ENCODE data around the gene PTMA. TPM values are rescaled to one million over a fixed set of nuclear protein-coding genes. Genes with fewer than 3 reads are reported as not detected.
A peak's percentile ranks its signal among the peaks of the same experiment; 100 is the strongest.

Gene PTMA
- total RNA-seq, 1 experiment from 2014 or later = 1,625 TPM

DNA sequence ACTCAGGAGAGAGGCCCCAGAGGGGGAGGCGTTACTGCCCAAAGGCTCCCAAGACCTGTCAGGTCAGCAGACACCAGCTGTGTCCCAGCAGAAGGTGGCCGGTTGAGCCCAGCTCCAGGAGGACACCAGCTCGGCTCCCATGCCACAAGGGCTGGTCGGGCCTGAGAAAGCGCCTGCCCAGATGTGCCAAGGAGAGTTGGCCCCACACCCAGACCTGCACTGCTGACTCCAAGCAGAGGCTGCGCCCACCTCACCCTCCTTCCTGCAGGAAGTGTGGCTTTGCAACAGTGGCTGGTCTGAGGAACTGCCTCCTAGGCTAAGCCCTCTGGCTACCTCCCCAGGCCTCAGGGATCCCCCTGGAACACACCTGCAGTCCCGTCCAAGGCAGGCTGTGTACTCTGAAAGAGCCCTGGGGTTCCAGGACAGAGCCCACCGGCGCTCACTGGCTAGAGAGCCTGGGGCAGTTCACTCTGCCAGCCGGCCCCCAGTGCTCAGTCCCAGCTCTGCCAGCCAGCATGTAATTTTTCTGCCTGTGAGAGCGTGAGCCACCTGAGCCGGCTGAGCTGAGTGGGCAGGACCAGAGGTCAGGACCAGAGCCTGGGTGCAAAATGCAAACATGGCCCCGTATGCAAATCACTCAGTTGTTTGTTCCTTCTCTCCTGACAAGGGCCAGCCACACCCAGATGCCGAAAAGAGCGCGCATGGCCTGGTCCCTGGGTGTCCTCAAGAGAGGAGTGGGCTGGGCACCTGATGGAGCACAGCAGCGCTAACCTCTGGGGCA, 36.9 kb upstream of the PTMA start:
- Histone ChIP-seq H3K27ac (ENCODE audit: low read length) (no peak overlapping the region), H4K20me1 (ENCODE audit: low read length) (no peaks in the 10 kb centered on the region)

DNA sequence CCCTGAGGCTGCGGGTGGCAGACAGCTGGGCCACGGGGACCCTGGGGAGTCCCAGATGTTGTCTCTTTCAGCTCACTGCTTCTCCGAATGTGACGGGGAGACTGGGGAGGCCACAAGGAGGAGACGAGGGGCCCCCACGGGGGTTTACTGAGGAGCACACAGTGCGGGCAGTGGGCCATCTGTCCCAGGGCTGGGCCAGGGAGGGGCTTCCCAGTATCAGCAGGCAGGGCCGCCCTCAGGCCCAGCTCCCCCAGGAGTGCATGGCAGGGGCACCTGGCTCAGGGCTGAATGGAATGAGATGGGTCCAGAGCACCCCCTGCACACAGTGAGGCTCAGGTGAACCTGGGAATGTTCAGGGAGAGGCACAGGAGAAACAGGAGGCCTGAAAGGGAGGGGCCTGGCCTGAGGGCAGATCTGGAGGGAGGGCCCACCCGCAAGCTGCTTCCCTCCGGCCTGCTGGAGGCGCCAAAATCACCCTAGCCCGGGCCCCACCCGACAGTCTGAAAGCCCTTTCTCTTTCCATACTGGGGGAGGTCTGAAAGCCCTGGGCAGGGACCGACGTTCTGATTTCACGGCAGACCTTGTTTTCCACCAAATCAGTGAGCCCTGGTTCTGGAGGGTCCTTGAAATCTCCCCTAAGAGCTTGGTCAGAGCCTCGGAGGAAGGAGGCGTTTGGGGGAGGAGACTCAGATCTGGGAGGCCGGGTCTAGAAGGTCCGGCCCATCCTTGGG, 35.5 kb upstream of the PTMA start:
- H3K9ac ChIP-seq (ENCODE audit: low read length) = no peak overlapping the region
- no peak for DNase-seq
- no peaks in the 10 kb centered on the region for H3K79me2 ChIP-seq (ENCODE audit: low read length)
- H2AFZ ChIP-seq (ENCODE audit: low read length) = no peak overlapping the region
- intact Hi-C loops (cut with micrococcal nuclease) = no loop called here
- BruUV-seq (replicated peaks) = no TSS peak
- no peaks in the 10 kb centered on the region for H3K27me3 ChIP-seq (ENCODE audit: low read length)
- CTCF ChIA-PET = interaction anchor here (1.2 kb wide), 1 partner anchor 61 kb away, joined by 3 read pairs; no protein-coding TSS in a partner anchor
- no peaks in the 10 kb centered on the region for H3K9me3 ChIP-seq (ENCODE audit: low read length)
- H3K4me3 ChIP-seq (ENCODE audit: low read length) = no peak overlapping the region
- H3K9me2 ChIP-seq (replicated peaks; ENCODE audit: low read length) = no peaks in the 10 kb centered on the region
- no peak overlapping the region for H3K27ac ChIP-seq (ENCODE audit: low read length)
- no peaks in the 10 kb centered on the region for H3K36me3 ChIP-seq (ENCODE audit: low read depth, low read length)
- H3K4me1 ChIP-seq (ENCODE audit: insufficient read depth, low read length) = peaks cover 6% of the 10 kb centered on the region
- no peak for ATAC-seq
- no peaks in the 10 kb centered on the region for H3F3A ChIP-seq (ENCODE audit: low read length, unreplicated experiment)
- TF ChIP-seq, protein P1, sequence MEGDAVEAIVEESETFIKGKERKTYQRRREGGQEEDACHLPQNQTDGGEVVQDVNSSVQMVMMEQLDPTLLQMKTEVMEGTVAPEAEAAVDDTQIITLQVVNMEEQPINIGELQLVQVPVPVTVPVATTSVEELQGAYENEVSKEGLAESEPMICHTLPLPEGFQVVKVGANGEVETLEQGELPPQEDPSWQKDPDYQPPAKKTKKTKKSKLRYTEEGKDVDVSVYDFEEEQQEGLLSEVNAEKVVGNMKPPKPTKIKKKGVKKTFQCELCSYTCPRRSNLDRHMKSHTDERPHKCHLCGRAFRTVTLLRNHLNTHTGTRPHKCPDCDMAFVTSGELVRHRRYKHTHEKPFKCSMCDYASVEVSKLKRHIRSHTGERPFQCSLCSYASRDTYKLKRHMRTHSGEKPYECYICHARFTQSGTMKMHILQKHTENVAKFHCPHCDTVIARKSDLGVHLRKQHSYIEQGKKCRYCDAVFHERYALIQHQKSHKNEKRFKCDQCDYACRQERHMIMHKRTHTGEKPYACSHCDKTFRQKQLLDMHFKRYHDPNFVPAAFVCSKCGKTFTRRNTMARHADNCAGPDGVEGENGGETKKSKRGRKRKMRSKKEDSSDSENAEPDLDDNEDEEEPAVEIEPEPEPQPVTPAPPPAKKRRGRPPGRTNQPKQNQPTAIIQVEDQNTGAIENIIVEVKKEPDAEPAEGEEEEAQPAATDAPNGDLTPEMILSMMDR (conservative IDR thresholded peaks at IDR 0.05; ENCODE audit: low read depth, low read length) = peak; percentile 34; the same call in 1 of the 2 replicates
- no peak for TF ChIP-seq EZH2 (IDR thresholded peaks at IDR 0.05; ENCODE audit: low read length, unreplicated experiment)
- POLR2A ChIA-PET (ENCODE audit: unreplicated experiment) = no interaction called here
- no peaks in the 10 kb centered on the region for H4K20me1 ChIP-seq (ENCODE audit: low read length)
- no peak overlapping the region for H3K4me2 ChIP-seq (ENCODE audit: low read length)

More for the DNA sequence above, 36.9 kb upstream of the PTMA start:
- intact Hi-C loops (cut with micrococcal nuclease) = no loop called here
- ATAC-seq (no peak), DNase-seq (no peak)
- Histone ChIP-seq H3K36me3 (ENCODE audit: low read depth, low read length) (no peaks in the 10 kb centered on the region), H3K9me3 (ENCODE audit: low read length) (no peaks in the 10 kb centered on the region), H3F3A (ENCODE audit: low read length, unreplicated experiment) (no peaks in the 10 kb centered on the region), H3K79me2 (ENCODE audit: low read length) (no peaks in the 10 kb centered on the region), H2AFZ (ENCODE audit: low read length) (no peak overlapping the region), H3K4me3 (ENCODE audit: low read length) (no peak overlapping the region), H3K27me3 (ENCODE audit: low read length) (no peaks in the 10 kb centered on the region), H3K4me2 (ENCODE audit: low read length) (no peak overlapping the region), H3K9me2 (replicated peaks; ENCODE audit: low read length) (no peaks in the 10 kb centered on the region), H3K9ac (ENCODE audit: low read length) (no peak overlapping the region), H3K4me1 (ENCODE audit: insufficient read depth, low read length) (peaks cover 18% of the 10 kb centered on the region)
- TF ChIP-seq EZH2phosphoT487 (IDR thresholded peaks at IDR 0.05; ENCODE audit: borderline replicate concordance, low read length) = no peak
- ChIA-PET POLR2A (ENCODE audit: unreplicated experiment) (no interaction called here), CTCF (interaction anchor here (0.6 kb wide), 1 partner anchor 27 kb away, joined by 6 read pairs; no protein-coding TSS in a partner anchor)
- no TSS peak for BruUV-seq (replicated peaks)

DNA sequence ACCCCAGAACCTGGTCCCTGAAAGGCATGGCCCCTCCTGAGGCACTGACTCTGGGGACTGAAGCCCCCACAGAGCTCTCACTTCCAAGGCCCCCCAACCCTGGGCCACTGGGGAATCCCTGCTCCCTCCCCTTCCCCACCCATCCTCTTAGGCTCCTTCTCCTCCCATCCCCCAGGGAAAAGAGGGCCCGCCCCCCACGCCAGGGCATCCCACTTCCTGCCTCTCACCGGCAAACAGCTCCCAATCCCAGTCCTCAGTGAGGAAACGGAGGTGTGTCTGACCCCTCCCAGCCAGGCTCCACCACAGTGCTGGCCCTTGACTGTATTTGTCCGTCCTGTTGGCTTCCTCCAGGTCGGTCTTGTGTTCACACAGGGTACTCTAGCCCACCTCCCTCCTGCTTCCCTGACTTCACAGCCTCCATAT, 35.0 kb upstream of the PTMA start:
- DNase-seq (no peak), ATAC-seq (no peak)
- POLR2A ChIA-PET (ENCODE audit: unreplicated experiment) = no interaction called here
- Histone ChIP-seq H3K4me3 (ENCODE audit: low read length) (no peak overlapping the region), H3K36me3 (ENCODE audit: low read depth, low read length) (no peaks in the 10 kb centered on the region), H4K20me1 (ENCODE audit: low read length) (no peaks in the 10 kb centered on the region), H3K27me3 (ENCODE audit: low read length) (no peaks in the 10 kb centered on the region), H3K79me2 (ENCODE audit: low read length) (no peaks in the 10 kb centered on the region), H3K4me2 (ENCODE audit: low read length) (no peak overlapping the region), H3K9ac (ENCODE audit: low read length) (no peak overlapping the region), H2AFZ (ENCODE audit: low read length) (no peak overlapping the region), H3F3A (ENCODE audit: low read length, unreplicated experiment) (no peaks in the 10 kb centered on the region), H3K9me2 (replicated peaks; ENCODE audit: low read length) (no peaks in the 10 kb centered on the region), H3K27ac (ENCODE audit: low read length) (no peak overlapping the region), H3K4me1 (ENCODE audit: insufficient read depth, low read length) (peaks cover 6% of the 10 kb centered on the region), H3K9me3 (ENCODE audit: low read length) (no peaks in the 10 kb centered on the region)
- no TSS peak for BruUV-seq (replicated peaks)
- CTCF ChIA-PET = interaction anchor here (1.2 kb wide), 1 partner anchor 62 kb away, joined by 3 read pairs; no protein-coding TSS in a partner anchor
- intact Hi-C loops (cut with micrococcal nuclease) = no loop called here
- TF ChIP-seq, protein P1 (conservative IDR thresholded peaks at IDR 0.05; ENCODE audit: low read depth, low read length) = no peak
- no peak for TF ChIP-seq EZH2phosphoT487 (IDR thresholded peaks at IDR 0.05; ENCODE audit: borderline replicate concordance, low read length)
- no peak for TF ChIP-seq EZH2 (IDR thresholded peaks at IDR 0.05; ENCODE audit: low read length, unreplicated experiment)
